ENCODE data around the gene NTRK2.

DNA sequence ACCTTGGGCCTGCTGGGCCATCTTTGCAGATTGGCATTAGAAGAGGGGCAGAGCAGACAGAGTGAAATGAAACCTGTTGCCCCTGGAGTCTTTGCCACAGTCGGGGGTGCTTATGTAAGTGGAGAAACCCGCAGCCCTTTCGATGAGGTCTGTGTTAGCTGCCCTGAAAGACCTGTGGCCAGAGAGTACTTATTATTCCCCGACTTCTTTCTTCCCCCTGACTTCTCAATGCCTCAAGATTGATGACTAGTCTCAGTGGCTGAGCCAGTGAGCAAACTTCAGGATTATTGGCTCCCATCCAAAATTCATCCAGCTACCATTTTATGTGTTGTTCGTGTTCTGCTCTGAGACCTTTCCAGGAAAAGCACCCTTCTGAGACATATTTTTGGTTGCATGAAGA, 7.6 kb downstream of the NTRK2 start:
- no peak for TF ChIP-seq POLR2AphosphoS5 (IDR thresholded peaks at IDR 0.05; ENCODE audit: low read depth, low read length)
- no peak for TF ChIP-seq POLR2A (IDR thresholded peaks at IDR 0.05; ENCODE audit: low read depth, low read length)
- no peak for TF ChIP-seq TAF1 (IDR thresholded peaks at IDR 0.05; ENCODE audit: borderline replicate concordance, low read depth, low read length)

Data from GM12892 (cell line).